SU-DHL-6 (cell line): Measurements from ENCODE around the gene ASTN2.

ENCODE experiments used
- H2AFZ ChIP-seq: fragments of 200-600 bp; sonication (generic); 2 replicates; pipeline ENCODE4 v1.6.1; 2014; ENCODE audit warnings: low read depth, mild to moderate bottlenecking, moderate library complexity, mixed read lengths, antibody characterized with exemption, low read length; ENCODE audit not compliant: severe bottlenecking
- H3F3A ChIP-seq: fragments of 200-600 bp; shearing (Covaris generic); 2 replicates; pipeline ENCODE4 v1.6.0; 2016; ENCODE audit warnings: antibody characterized with exemption, mild to moderate bottlenecking; ENCODE audit not compliant: insufficient read depth
- H3K27ac ChIP-seq: fragments of 200-600 bp; sonication (generic); 2 replicates; pipeline ENCODE4 v1.5.1; 2016; ENCODE audit warnings: low read depth, mild to moderate bottlenecking, low read length, moderate library complexity, mixed read lengths
- H3K27me3 ChIP-seq: fragments of 200-600 bp; sonication (generic), shearing (Covaris generic); 2 replicates; pipeline ENCODE4 v1.6.0; 2014; ENCODE audit warnings: mild to moderate bottlenecking, low read length
- H3K36me3 ChIP-seq: fragments of 200-600 bp; sonication (generic); 2 replicates; pipeline ENCODE4 v1.6.1; 2014; ENCODE audit warnings: mild to moderate bottlenecking, low read length, mixed read lengths
- H3K4me2 ChIP-seq: fragments of 300-600, 200-600 bp; shearing (Covaris generic), sonication (generic); 2 replicates; pipeline ENCODE4 v1.6.0; 2014; ENCODE audit warnings: low read length, low read depth, mild to moderate bottlenecking; ENCODE audit not compliant: poor library complexity, severe bottlenecking
- H3K4me3 ChIP-seq: fragments of 200-600 bp; sonication (generic); 2 replicates; pipeline ENCODE4 v1.5.1; 2014; ENCODE audit warnings: antibody characterized with exemption, low read length, mild to moderate bottlenecking, mixed read lengths; ENCODE audit not compliant: insufficient read depth, poor library complexity, severe bottlenecking
- H3K79me2 ChIP-seq: fragments of 200-600 bp; sonication (generic); 2 replicates; pipeline ENCODE4 v1.6.1; 2014; ENCODE audit warnings: mild to moderate bottlenecking, low read length, moderate library complexity; ENCODE audit not compliant: insufficient read depth
- H3K9ac ChIP-seq: fragments of 200-600 bp; sonication (generic); 2 replicates; pipeline ENCODE4 v1.7.0; 2014; ENCODE audit warnings: mild to moderate bottlenecking, low read length
- H3K9me2 ChIP-seq: fragments of 200-600 bp; sonication (generic); replicated peaks from 2 replicates; pipeline ENCODE4 v1.6.1; 2014; ENCODE audit warnings: low read length; ENCODE audit not compliant: insufficient read depth
- H3K9me3 ChIP-seq: fragments of 200-600 bp; sonication (generic); 2 replicates; pipeline ENCODE4 v1.6.1; 2014; ENCODE audit warnings: low read length, mixed read lengths; ENCODE audit not compliant: insufficient read depth
- H4K20me1 ChIP-seq: fragments of 200-600 bp; sonication (generic); 2 replicates; pipeline ENCODE4 v1.6.1; 2014; ENCODE audit warnings: low read depth, mild to moderate bottlenecking, antibody characterized with exemption, low read length, moderate library complexity, mixed read lengths
- EZH2phosphoT487 ChIP-seq: fragments of 200-600 bp; sonication (generic), shearing (Covaris generic); conservative IDR thresholded peaks from 2 replicates; pipeline ENCODE4 v1.6.1; 2018; ENCODE audit warnings: mild to moderate bottlenecking, antibody characterized with exemption, low read length, moderate library complexity, mixed read lengths
- TF ChIP-seq, protein P1 (sequence below): fragments of 200-600 bp; sonication (generic); IDR thresholded peaks from one replicate; pipeline ENCODE4 v1.5.1; 2017; ENCODE audit warnings: antibody characterized with exemption, mild to moderate bottlenecking, low read length, moderate library complexity; ENCODE audit not compliant: insufficient read depth, poor library complexity, severe bottlenecking

The ASTN2 gene

DNA sequence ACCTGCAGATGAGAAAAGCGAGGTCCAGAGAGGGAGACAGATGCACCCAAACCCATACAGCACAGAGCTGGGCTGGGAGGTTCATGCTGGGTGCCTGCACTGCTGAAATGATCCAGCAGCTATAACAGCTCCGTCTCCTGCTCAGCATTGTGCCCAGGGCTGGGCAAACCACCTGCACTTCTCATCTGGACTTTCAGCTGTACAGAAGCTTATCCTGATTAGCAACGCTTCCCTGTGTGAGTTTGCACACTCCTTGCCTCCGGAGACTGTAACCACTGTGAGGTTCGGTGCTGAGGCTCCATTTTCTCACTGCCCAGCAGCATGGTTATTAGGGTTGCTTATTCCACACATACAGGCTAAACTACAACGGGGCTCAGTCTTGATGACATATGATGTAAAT, 326.1 kb downstream of the ASTN2 start:
- H3K4me2 ChIP-seq = no peak overlapping the region
- H2AFZ ChIP-seq = no peak overlapping the region
- H3K4me3 ChIP-seq = no peak overlapping the region
- H3K79me2 ChIP-seq = no peaks in the 10 kb centered on the region
- H4K20me1 ChIP-seq = no peaks in the 10 kb centered on the region
- no peaks in the 10 kb centered on the region for H3F3A ChIP-seq
- no peaks in the 10 kb centered on the region for H3K27me3 ChIP-seq
- no peaks in the 10 kb centered on the region for H3K36me3 ChIP-seq
- H3K27ac ChIP-seq = no peak overlapping the region
- H3K9ac ChIP-seq = no peak overlapping the region
- TF ChIP-seq, protein P1, sequence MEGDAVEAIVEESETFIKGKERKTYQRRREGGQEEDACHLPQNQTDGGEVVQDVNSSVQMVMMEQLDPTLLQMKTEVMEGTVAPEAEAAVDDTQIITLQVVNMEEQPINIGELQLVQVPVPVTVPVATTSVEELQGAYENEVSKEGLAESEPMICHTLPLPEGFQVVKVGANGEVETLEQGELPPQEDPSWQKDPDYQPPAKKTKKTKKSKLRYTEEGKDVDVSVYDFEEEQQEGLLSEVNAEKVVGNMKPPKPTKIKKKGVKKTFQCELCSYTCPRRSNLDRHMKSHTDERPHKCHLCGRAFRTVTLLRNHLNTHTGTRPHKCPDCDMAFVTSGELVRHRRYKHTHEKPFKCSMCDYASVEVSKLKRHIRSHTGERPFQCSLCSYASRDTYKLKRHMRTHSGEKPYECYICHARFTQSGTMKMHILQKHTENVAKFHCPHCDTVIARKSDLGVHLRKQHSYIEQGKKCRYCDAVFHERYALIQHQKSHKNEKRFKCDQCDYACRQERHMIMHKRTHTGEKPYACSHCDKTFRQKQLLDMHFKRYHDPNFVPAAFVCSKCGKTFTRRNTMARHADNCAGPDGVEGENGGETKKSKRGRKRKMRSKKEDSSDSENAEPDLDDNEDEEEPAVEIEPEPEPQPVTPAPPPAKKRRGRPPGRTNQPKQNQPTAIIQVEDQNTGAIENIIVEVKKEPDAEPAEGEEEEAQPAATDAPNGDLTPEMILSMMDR = no peak
- no peak for TF ChIP-seq EZH2phosphoT487
- no peaks in the 10 kb centered on the region for H3K9me2 ChIP-seq
- no peaks in the 10 kb centered on the region for H3K9me3 ChIP-seq

DNA sequence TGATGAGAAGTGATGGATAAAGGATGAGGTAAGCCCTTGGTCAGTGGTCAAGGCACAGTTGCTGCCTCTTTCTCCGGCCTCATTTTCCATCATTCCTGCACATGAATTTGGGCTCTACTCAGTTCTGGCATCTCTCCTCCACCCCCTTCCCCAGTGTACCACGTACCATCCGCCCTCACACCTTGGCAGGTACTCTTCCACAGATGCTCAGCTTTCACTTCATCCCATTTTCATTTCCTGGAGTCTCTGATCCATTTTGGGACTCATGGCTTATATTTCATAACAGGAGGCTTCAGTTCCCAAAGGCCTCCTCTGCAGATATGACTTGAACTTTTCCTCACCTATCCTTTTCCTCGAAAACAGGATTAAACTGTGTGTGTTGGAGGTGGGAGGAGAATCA, 326.7 kb downstream of the ASTN2 start:
- Histone ChIP-seq H4K20me1 (no peaks in the 10 kb centered on the region), H2AFZ (no peak overlapping the region), H3K4me2 (no peak overlapping the region), H3K9me3 (no peaks in the 10 kb centered on the region), H3K27me3 (no peaks in the 10 kb centered on the region), H3K27ac (no peak overlapping the region), H3F3A (no peaks in the 10 kb centered on the region), H3K36me3 (no peaks in the 10 kb centered on the region), H3K9ac (no peak overlapping the region), H3K9me2 (no peaks in the 10 kb centered on the region), H3K79me2 (no peaks in the 10 kb centered on the region), H3K4me3 (no peak overlapping the region)
- TF ChIP-seq, protein P1 = no peak
- TF ChIP-seq EZH2phosphoT487 = no peak

DNA sequence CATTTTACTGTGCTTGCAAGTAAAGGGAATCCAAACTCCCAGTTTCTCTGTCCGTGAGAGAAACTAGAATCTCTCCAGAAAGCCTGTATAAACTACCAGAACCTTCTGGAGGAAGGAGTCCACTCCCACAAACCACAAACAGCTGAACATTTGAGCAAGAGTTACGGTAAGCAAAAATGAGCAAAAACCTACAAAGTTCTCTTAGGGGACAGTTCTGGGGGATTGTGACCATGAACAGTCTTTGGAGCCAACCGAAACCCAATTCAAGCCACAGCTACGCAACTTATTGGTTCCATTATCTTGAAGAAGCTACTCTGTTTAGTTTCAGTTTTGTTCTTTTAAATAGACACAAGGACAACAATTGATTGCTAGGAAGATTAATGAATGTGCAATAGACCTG, 330.6 kb downstream of the ASTN2 start:
- no peaks in the 10 kb centered on the region for H3K9me3 ChIP-seq
- no peaks in the 10 kb centered on the region for H3K79me2 ChIP-seq
- no peak overlapping the region for H3K4me3 ChIP-seq
- no peaks in the 10 kb centered on the region for H3K27me3 ChIP-seq
- no peak overlapping the region for H3K4me2 ChIP-seq
- H4K20me1 ChIP-seq = no peaks in the 10 kb centered on the region
- H3K9me2 ChIP-seq = no peaks in the 10 kb centered on the region
- no peak overlapping the region for H3K9ac ChIP-seq
- TF ChIP-seq, protein P1 = no peak
- TF ChIP-seq EZH2phosphoT487 = no peak
- no peak overlapping the region for H3K27ac ChIP-seq
- H3F3A ChIP-seq = no peaks in the 10 kb centered on the region
- H3K36me3 ChIP-seq = no peaks in the 10 kb centered on the region
- no peak overlapping the region for H2AFZ ChIP-seq

DNA sequence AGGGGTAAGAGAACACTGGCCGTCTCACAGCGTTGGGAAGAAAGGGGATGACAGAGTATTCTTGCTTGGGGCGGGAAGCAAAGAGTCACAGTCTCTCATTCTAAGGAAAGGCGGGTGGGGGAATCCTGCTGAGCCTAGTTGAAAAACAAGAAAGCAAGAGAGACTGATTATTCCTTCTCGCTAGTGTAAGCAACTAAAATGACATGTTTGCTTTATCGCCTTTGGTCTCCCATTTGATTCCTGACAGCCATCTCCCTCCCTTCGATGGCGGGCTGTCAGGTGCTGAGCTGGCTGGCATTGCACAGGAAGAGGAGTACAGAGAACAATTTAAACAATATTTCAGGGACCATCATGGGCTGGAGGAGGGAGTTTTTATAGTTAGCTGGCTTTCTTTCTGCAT, 331.3 kb downstream of the ASTN2 start:
- no peaks in the 10 kb centered on the region for H3K27me3 ChIP-seq
- H3K79me2 ChIP-seq = no peaks in the 10 kb centered on the region
- H2AFZ ChIP-seq = no peak overlapping the region
- no peak overlapping the region for H3K9ac ChIP-seq
- H3K36me3 ChIP-seq = no peaks in the 10 kb centered on the region
- no peak overlapping the region for H3K4me2 ChIP-seq
- no peaks in the 10 kb centered on the region for H3K9me2 ChIP-seq
- no peaks in the 10 kb centered on the region for H4K20me1 ChIP-seq
- no peaks in the 10 kb centered on the region for H3F3A ChIP-seq
- no peak overlapping the region for H3K4me3 ChIP-seq
- H3K9me3 ChIP-seq = no peaks in the 10 kb centered on the region
- H3K27ac ChIP-seq = no peak overlapping the region
- TF ChIP-seq, protein P1 = no peak
- TF ChIP-seq EZH2phosphoT487 = no peak
